DND-41 (cell line): ENCODE data around the gene OBSL1.

ENCODE experiments used
- ATAC-seq: fragments of 200-7000 bp; cut with Tn5 transposase; 3 replicates; pipeline ENCODE4 v1.9.1; 2021; ENCODE audit warnings: low read depth; ENCODE audit not compliant: insufficient read depth
- DNase-seq: peaks from one replicate; pipeline ENCODE4 v3.0.0-alpha.2; 2020
- H2AFZ ChIP-seq: 2 replicates; pipeline ENCODE4 v1.6.0; 2012; ENCODE audit warnings: low read depth, low read length
- H3K27ac ChIP-seq: 2 replicates; pipeline ENCODE4 v1.5.1; 2012; ENCODE audit warnings: low read length, inconsistent platforms
- H3K27me3 ChIP-seq: fragments of 200-600 bp; sonication (generic); 2 replicates; pipeline ENCODE4 v1.6.0; 2012; ENCODE audit warnings: low read length, mild to moderate bottlenecking, inconsistent platforms; ENCODE audit not compliant: insufficient read depth, poor library complexity
- H3K36me3 ChIP-seq: 2 replicates; pipeline ENCODE4 v1.5.1; 2012; ENCODE audit warnings: low read length, inconsistent platforms; ENCODE audit not compliant: insufficient read depth
- H3K4me1 ChIP-seq: 2 replicates; pipeline ENCODE4 v1.5.1; 2012; ENCODE audit warnings: mild to moderate bottlenecking, low read length; ENCODE audit not compliant: insufficient read depth
- H3K4me2 ChIP-seq: 2 replicates; pipeline ENCODE4 v1.6.0; 2012; ENCODE audit warnings: mild to moderate bottlenecking, moderate library complexity, low read length, inconsistent platforms; ENCODE audit not compliant: insufficient read depth
- H3K4me3 ChIP-seq, 2 experiments: fragments of 200-600 bp in 1 of 2; shearing (Covaris generic) in 1 of 2; 2 replicates each; pipeline ENCODE4 v1.5.1; 2012 to 2016; ENCODE audit warnings: inconsistent platforms in 2 of 2, low read length in 2 of 2, mild to moderate bottlenecking in 2 of 2, low read depth in 1 of 2, moderate library complexity in 1 of 2
- H3K79me2 ChIP-seq: 2 replicates; pipeline ENCODE4 v1.6.0; 2012; ENCODE audit warnings: low read length, inconsistent platforms; ENCODE audit not compliant: insufficient read depth
- H3K9ac ChIP-seq: 2 replicates; pipeline ENCODE4 v1.6.0; 2012; ENCODE audit warnings: low read depth, mild to moderate bottlenecking, inconsistent platforms, low read length, moderate library complexity
- H3K9me3 ChIP-seq: 2 replicates; pipeline ENCODE4 v1.5.1; 2012; ENCODE audit warnings: low read length, moderate library complexity, mild to moderate bottlenecking, inconsistent platforms; ENCODE audit not compliant: insufficient read depth, severe bottlenecking
- H4K20me1 ChIP-seq: 2 replicates; pipeline ENCODE4 v1.6.0; 2012; ENCODE audit warnings: low read length; ENCODE audit not compliant: insufficient read depth
- EZH2 ChIP-seq: IDR thresholded peaks from 3 replicates; pipeline ENCODE4 v1.6.1; 2012; ENCODE audit warnings: borderline replicate concordance, low read depth, mild to moderate bottlenecking, moderate library complexity, low read length, inconsistent platforms; ENCODE audit not compliant: severe bottlenecking
- TF ChIP-seq, protein P1 (sequence below): IDR thresholded peaks from 2 replicates; pipeline ENCODE4 v1.5.1; 2012; ENCODE audit warnings: borderline replicate concordance, low read length, moderate library complexity, mild to moderate bottlenecking; ENCODE audit not compliant: poor library complexity, severe bottlenecking; ENCODE audit errors: extremely low read depth

OBSL1 gene

DNA sequence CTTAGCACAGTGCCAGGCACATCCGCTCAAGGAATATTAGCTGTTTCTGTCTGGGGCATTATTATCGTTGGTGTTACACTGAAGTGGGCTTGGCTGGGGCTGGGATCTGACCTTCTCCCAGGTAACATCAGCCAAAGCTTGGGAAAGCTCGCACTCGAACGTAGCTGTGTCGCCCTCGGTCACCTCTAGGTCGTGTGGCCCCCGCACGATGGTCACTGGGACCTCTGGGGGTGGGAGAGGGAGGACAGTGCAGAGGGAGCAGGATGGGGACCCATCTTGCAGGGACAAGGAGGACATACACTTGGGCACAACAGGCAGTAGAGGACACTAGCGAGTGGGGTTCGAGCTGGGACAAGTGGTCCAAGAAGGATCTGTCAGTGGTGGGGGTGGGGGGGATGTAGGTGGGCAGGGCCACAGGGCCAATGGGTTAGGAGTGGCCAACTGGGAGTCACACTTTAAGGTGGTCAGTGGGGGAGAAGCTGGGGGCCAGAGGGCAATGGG lies 17.8 kb downstream of the OBSL1 start:
- H3K9me3 ChIP-seq, result no peaks in the 10 kb centered on the region
- H3K4me2 ChIP-seq, result no peak overlapping the region
- no peaks in the 10 kb centered on the region for H3K27me3 ChIP-seq
- ATAC-seq (no peak), DNase-seq (no peak)
- no peak overlapping the region for H3K9ac ChIP-seq
- TF ChIP-seq, protein P1, sequence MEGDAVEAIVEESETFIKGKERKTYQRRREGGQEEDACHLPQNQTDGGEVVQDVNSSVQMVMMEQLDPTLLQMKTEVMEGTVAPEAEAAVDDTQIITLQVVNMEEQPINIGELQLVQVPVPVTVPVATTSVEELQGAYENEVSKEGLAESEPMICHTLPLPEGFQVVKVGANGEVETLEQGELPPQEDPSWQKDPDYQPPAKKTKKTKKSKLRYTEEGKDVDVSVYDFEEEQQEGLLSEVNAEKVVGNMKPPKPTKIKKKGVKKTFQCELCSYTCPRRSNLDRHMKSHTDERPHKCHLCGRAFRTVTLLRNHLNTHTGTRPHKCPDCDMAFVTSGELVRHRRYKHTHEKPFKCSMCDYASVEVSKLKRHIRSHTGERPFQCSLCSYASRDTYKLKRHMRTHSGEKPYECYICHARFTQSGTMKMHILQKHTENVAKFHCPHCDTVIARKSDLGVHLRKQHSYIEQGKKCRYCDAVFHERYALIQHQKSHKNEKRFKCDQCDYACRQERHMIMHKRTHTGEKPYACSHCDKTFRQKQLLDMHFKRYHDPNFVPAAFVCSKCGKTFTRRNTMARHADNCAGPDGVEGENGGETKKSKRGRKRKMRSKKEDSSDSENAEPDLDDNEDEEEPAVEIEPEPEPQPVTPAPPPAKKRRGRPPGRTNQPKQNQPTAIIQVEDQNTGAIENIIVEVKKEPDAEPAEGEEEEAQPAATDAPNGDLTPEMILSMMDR, result no peak
- TF ChIP-seq EZH2, result no peak
- no peak overlapping the region for H3K27ac ChIP-seq
- no peaks in the 10 kb centered on the region for H3K79me2 ChIP-seq
- H2AFZ ChIP-seq, result no peak overlapping the region
- no peaks in the 10 kb centered on the region for H3K4me1 ChIP-seq
- no peaks in the 10 kb centered on the region for H4K20me1 ChIP-seq
- H3K36me3 ChIP-seq, result no peaks in the 10 kb centered on the region
- H3K4me3 ChIP-seq, result no peak overlapping the region

DNA sequence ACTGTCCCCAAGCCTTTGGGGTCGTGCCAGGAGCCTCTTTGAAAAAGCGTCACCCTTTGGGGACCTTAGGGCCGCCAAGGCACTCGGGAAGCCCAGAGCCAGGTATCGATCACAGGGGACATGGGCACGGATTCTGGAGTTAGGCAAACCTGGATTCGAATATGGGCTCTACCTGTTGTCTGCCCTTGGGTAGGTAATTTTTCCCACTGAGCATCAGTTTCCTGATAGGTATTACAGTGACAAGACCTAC lies 18.2 kb downstream of the OBSL1 start:
- Histone ChIP-seq H3K36me3 (no peaks in the 10 kb centered on the region), H3K4me2 (no peak overlapping the region), H3K27ac (no peak overlapping the region), H3K4me3 (no peak overlapping the region), H3K9ac (no peak overlapping the region), H3K4me1 (no peaks in the 10 kb centered on the region), H3K27me3 (no peaks in the 10 kb centered on the region), H2AFZ (no peak overlapping the region), H3K79me2 (no peaks in the 10 kb centered on the region), H4K20me1 (no peaks in the 10 kb centered on the region), H3K9me3 (no peaks in the 10 kb centered on the region)
- DNase-seq (no peak), ATAC-seq (no peak)
- TF ChIP-seq EZH2, result no peak
- TF ChIP-seq, protein P1, result no peak

DNA sequence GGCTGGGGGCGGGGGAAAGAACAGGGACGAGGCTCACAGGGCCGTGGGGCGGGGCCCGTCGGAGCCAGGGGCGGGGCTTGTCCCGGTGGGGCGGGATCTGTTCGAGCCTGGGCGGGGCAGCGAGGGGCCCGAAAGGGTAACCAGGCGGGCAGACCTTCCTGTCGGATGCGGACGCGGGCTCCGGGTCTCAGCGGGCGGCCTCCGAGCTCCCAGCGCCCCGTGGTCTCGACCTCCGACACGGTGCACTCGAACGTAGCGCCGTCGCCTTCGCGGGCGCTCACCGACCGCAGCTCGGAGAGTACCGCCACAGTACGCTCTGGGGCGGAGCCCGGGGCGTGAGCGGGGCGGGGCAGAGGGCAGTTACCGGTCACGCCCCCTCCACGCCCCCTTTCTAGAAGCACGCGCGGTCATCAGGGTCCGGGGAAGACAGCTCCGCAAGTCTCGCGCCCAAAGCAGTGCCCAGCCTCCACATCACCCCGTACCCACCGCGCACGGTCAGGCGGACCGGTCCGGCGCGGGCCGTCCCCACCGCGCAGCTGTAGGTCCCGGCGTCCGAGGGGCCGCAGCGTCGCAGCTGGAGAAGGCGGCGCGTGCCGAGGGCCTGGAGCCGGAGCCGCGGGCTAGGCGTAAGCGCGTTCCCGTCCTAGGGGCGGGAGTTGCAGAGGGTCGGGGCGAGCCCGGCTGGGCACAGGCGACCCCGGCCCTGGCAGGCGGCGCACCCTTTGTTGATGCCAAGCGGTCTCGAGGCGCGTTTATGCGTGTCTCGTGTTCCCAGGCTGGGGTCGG lies 18.8 kb downstream of the OBSL1 start:
- no peaks in the 10 kb centered on the region for H3K27me3 ChIP-seq
- TF ChIP-seq EZH2, result no peak
- TF ChIP-seq, protein P1, result no peak
- H3K4me2 ChIP-seq, result no peak overlapping the region
- no peak overlapping the region for H3K4me3 ChIP-seq
- no peaks in the 10 kb centered on the region for H3K79me2 ChIP-seq
- no peaks in the 10 kb centered on the region for H3K36me3 ChIP-seq
- ATAC-seq, result no peak
- no peaks in the 10 kb centered on the region for H3K4me1 ChIP-seq
- no peak for DNase-seq
- no peak overlapping the region for H3K9ac ChIP-seq
- H3K9me3 ChIP-seq, result no peaks in the 10 kb centered on the region
- no peak overlapping the region for H3K27ac ChIP-seq
- no peaks in the 10 kb centered on the region for H4K20me1 ChIP-seq
- H2AFZ ChIP-seq, result no peak overlapping the region
